ENCODE results near the gene RHBDL3.
"Not testable (repeated sequence)": the region's sequence is repeated elsewhere in the genome, so short reads cannot be mapped to it uniquely, and the experiment has no call there.

The RHBDL3 gene

DNA sequence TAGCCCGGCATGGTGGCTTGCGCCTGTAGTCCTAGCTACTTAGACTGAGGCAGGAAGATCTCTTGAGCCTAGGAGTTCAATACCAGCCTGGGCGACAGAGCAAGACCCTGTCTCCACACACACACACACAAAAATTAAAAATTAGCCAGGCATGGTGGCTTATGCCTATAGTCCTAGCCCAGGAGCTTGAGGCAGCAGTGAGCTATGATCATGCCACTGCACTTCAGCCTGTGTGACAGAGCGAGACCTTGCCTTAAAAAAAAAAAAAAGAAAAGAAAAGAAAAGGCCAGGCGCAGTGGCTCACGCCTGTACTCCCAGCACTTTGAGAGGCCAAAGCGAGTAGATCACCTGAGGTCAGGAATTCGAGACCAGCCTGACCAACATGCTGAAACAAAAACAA lies 52.4 kb downstream of the RHBDL3 start:
- Histone ChIP-seq H2AFZ (ENCODE audit: low read length) (no peak overlapping the region), H3K9me3 (replicated peaks; ENCODE audit: insufficient read depth, low read length) (no peaks in the 10 kb centered on the region), H3K9me2 (replicated peaks; ENCODE audit: insufficient read depth, low read length) (no peaks in the 10 kb centered on the region), H3K9ac (ENCODE audit: low read length) (no peak overlapping the region), H4K20me1 (ENCODE audit: insufficient read depth, low read length) (no peaks in the 10 kb centered on the region), H3K36me3 (replicated peaks; ENCODE audit: insufficient read depth, low read length) (no peaks in the 10 kb centered on the region), H3K4me3 (ENCODE audit: low read length) (no peak overlapping the region), H3K27ac (ENCODE audit: low read length) (no peak overlapping the region), H3F3A (ENCODE audit: insufficient read depth, low read length) (no peaks in the 10 kb centered on the region), H3K27me3 (replicated peaks; ENCODE audit: insufficient read depth, low read length) (no peaks in the 10 kb centered on the region), H3K79me2 (ENCODE audit: low read length) (no peaks in the 10 kb centered on the region), H3K4me1 (ENCODE audit: low read length) (0 out of 2 replicates have a peak, but pooled peaks cover 2% of the 10 kb centered on the region), H3K4me2 (ENCODE audit: low read depth, low read length) (no peak overlapping the region)
- TF ChIP-seq EZH2phosphoT487 (IDR thresholded peaks at IDR 0.05; ENCODE audit: low read length): no peak
- TF ChIP-seq, protein P1, sequence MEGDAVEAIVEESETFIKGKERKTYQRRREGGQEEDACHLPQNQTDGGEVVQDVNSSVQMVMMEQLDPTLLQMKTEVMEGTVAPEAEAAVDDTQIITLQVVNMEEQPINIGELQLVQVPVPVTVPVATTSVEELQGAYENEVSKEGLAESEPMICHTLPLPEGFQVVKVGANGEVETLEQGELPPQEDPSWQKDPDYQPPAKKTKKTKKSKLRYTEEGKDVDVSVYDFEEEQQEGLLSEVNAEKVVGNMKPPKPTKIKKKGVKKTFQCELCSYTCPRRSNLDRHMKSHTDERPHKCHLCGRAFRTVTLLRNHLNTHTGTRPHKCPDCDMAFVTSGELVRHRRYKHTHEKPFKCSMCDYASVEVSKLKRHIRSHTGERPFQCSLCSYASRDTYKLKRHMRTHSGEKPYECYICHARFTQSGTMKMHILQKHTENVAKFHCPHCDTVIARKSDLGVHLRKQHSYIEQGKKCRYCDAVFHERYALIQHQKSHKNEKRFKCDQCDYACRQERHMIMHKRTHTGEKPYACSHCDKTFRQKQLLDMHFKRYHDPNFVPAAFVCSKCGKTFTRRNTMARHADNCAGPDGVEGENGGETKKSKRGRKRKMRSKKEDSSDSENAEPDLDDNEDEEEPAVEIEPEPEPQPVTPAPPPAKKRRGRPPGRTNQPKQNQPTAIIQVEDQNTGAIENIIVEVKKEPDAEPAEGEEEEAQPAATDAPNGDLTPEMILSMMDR (IDR thresholded peaks at IDR 0.05; ENCODE audit: low read length): no peak
- DNase-seq: no peak

DNA sequence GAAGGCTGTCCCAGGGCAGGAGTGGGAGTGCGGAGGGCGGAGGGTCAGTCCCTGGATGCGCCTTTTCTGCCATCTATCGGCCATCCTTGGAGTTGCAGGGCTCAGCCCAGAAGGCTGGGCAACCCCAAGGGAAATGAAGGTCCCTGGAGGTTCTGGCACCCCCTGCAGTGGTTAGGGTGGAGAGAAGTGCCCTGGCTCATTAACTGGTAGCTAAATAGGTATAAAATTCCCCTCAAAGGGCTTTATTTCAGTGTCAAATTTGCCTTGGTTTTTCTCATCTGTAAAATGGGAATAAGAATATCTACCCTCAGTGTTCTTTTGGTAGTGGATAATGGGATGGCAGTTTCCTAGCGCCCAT lies 53.9 kb downstream of the RHBDL3 start:
- Histone ChIP-seq H3K79me2 (ENCODE audit: low read length) (no peaks in the 10 kb centered on the region), H3K4me3 (ENCODE audit: low read length) (peak overlapping the region; percentile 44), H4K20me1 (ENCODE audit: insufficient read depth, low read length) (no peaks in the 10 kb centered on the region), H3K36me3 (replicated peaks; ENCODE audit: insufficient read depth, low read length) (no peaks in the 10 kb centered on the region), H3K9me3 (replicated peaks; ENCODE audit: insufficient read depth, low read length) (no peaks in the 10 kb centered on the region), H3K27me3 (replicated peaks; ENCODE audit: insufficient read depth, low read length) (no peaks in the 10 kb centered on the region), H3K9ac (ENCODE audit: low read length) (no peak overlapping the region; the same call in 1 of the 2 replicates), H3K4me2 (ENCODE audit: low read depth, low read length) (peak overlapping the region; percentile 53; the same call in 1 of the 2 replicates), H3K4me1 (ENCODE audit: low read length) (peaks cover 11% of the 10 kb centered on the region; the same call in 1 of the 2 replicates), H2AFZ (ENCODE audit: low read length) (peak overlapping the region; percentile 37; the same call in 1 of the 2 replicates), H3K27ac (ENCODE audit: low read length) (no peak overlapping the region), H3K9me2 (replicated peaks; ENCODE audit: insufficient read depth, low read length) (no peaks in the 10 kb centered on the region), H3F3A (ENCODE audit: insufficient read depth, low read length) (no peaks in the 10 kb centered on the region)
- peak; percentile 66 for DNase-seq
- TF ChIP-seq EZH2 (optimal IDR thresholded peaks at IDR 0.05; ENCODE audit: low read depth, low read length) (no peak), EZH2phosphoT487 (IDR thresholded peaks at IDR 0.05; ENCODE audit: low read length) (no peak)
- TF ChIP-seq, protein P1 (IDR thresholded peaks at IDR 0.05; ENCODE audit: low read length): peak; percentile 96

DNA sequence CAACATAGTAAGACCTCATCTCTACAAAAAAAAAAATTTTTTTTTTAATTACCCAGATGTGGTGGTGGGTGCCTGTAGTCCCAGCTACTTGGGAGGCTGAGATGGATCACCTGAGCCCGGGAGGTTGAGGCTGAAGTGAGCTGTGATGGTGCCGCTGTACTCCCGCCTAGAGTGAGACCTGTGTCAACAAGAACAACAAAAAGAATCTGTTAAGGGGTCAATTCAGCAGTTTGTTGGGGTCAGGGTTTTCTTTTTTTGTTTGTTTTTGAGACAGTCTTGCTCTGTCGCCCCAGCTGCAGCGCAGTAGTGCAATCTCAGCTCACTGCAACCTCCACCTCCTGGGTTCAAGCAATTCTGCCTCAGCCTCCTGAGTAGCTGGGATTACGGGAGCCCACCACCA lies 54.4 kb downstream of the RHBDL3 start:
- not testable (repeated sequence) for H3K9me2 ChIP-seq (replicated peaks; ENCODE audit: insufficient read depth, low read length); H2AFZ ChIP-seq (ENCODE audit: low read length); H3K27ac ChIP-seq (ENCODE audit: low read length); H3K36me3 ChIP-seq (replicated peaks; ENCODE audit: insufficient read depth, low read length); H3F3A ChIP-seq (ENCODE audit: insufficient read depth, low read length); H3K9me3 ChIP-seq (replicated peaks; ENCODE audit: insufficient read depth, low read length); H3K27me3 ChIP-seq (replicated peaks; ENCODE audit: insufficient read depth, low read length); H3K4me3 ChIP-seq (ENCODE audit: low read length); H3K9ac ChIP-seq (ENCODE audit: low read length); H3K4me2 ChIP-seq (ENCODE audit: low read depth, low read length); H3K79me2 ChIP-seq (ENCODE audit: low read length); H4K20me1 ChIP-seq (ENCODE audit: insufficient read depth, low read length); DNase-seq
- peaks cover 12% of the 10 kb centered on the region; the same call in 1 of the 2 replicates for H3K4me1 ChIP-seq (ENCODE audit: low read length)

DNA sequence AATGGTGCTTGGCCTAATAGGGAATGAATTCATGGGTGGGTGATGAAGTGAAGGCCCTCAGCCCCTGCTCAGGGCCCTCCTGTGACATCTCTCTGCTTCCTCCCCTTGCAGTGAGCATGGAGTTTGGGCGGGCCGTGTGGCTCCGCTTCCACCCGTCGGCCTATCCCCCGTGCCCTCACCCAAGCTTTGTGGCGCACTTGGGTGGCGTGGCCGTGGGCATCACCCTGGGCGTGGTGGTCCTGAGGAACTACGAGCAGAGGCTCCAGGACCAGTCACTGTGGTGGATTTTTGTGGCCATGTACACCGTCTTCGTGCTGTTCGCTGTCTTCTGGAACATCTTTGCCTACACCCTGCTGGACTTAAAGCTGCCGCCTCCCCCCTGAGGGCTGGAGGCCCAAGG lies 55.2 kb downstream of the RHBDL3 start:
- Histone ChIP-seq H3K4me3 (ENCODE audit: low read length) (no peak overlapping the region), H3K4me2 (ENCODE audit: low read depth, low read length) (no peak overlapping the region), H3K36me3 (replicated peaks; ENCODE audit: insufficient read depth, low read length) (no peaks in the 10 kb centered on the region), H3F3A (ENCODE audit: insufficient read depth, low read length) (no peaks in the 10 kb centered on the region), H3K4me1 (ENCODE audit: low read length) (peaks cover 12% of the 10 kb centered on the region; the same call in 1 of the 2 replicates), H3K9ac (ENCODE audit: low read length) (no peak overlapping the region), H2AFZ (ENCODE audit: low read length) (no peak overlapping the region), H3K79me2 (ENCODE audit: low read length) (no peaks in the 10 kb centered on the region), H3K27ac (ENCODE audit: low read length) (no peak overlapping the region), H3K9me2 (replicated peaks; ENCODE audit: insufficient read depth, low read length) (no peaks in the 10 kb centered on the region), H3K27me3 (replicated peaks; ENCODE audit: insufficient read depth, low read length) (no peaks in the 10 kb centered on the region), H3K9me3 (replicated peaks; ENCODE audit: insufficient read depth, low read length) (no peaks in the 10 kb centered on the region), H4K20me1 (ENCODE audit: insufficient read depth, low read length) (no peaks in the 10 kb centered on the region)
- TF ChIP-seq, protein P1 (IDR thresholded peaks at IDR 0.05; ENCODE audit: low read length): no peak
- TF ChIP-seq EZH2 (optimal IDR thresholded peaks at IDR 0.05; ENCODE audit: low read depth, low read length) (no peak), EZH2phosphoT487 (IDR thresholded peaks at IDR 0.05; ENCODE audit: low read length) (no peak)
- no peak for DNase-seq
